NCI-H1048 (cell line): ENCODE results near the gene NBAS.
"Not testable (repeated sequence)": the region's sequence is repeated elsewhere in the genome, so short reads cannot be mapped to it uniquely, and the experiment has no call there.

ENCODE experiments used
- DNase-seq: peaks from one replicate; lab custom pipeline; 2025; lab: John Stamatoyannopoulos, UW

NBAS gene

DNA sequence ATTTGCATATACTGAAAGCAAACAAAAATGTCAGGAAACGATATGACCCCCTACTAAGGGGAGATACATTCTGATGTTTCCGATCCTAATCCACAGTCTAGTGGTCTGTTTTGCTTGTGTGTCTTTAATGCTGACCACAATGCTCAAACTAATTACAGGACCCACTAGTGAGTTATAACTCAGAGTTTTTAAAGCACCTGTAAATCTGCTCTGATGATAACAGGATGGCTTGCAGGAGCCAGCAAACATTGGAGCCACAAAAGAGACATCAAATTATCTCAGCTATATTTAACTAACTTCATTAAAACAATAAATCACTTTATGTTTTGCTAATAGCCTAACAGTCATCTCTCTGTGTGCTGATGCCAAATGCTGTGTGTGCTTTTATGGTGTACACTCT, 300.3 kb downstream of the NBAS start:
- no peak for DNase-seq

DNA sequence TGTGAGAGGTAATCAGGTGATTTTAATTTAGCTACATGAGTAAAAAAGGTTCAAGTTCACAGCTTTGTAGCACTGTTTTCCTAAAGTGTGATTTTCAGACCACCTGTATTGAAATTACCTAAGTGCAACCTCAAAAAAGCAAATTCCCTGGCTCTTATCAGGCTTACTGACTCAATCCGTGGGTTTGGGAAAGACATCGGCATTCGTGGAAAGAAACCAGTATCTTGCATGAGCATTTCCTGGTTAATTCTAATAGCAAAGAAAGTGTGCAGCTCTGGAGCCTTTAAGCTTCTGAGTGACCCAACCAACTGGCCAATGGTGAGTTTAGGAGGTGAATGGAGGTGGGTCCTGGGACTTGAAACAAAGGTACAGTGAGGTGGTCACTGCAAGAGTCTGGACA, 300.9 kb downstream of the NBAS start:
- DNase-seq: no peak

DNA sequence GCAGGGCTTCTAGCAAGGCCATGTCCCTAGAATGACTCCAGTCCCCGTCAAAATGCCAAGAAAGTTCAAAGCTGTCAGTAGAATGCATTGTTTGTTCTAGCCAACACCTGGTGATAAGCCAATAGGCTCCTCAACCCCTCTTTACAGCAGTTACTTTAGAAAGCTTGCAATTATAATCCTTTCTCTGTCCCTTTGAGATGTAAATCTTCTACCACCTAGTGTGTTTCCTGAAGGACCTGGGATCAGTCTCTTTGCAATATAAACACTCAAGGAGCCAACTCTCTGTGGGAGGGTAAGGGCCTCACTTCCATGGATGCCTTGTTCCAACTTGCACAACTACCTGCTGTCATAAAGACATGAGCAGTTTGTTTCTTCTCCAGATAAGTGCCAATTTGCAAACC, 301.8 kb downstream of the NBAS start:
- DNase-seq: no peak

DNA sequence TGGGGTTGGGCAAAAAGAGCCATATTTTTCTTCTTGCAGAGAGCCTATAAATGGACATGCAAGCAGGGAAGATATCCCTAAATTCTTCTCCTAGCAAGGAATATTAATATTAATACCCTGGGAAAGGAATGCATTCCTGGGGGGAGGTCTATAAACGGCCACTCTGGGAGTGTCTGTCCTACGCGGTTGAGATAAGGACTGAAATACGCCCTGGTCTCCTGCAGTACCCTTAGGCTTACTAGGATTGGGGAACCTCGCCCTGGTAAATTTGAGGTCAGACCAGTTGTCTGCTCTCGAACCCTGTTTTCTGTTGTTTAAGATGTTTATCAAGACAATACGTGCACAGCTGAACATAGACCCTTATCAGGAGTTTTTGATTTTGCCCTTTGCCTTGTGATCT, 302.7 kb downstream of the NBAS start:
- not testable (repeated sequence) for DNase-seq

DNA sequence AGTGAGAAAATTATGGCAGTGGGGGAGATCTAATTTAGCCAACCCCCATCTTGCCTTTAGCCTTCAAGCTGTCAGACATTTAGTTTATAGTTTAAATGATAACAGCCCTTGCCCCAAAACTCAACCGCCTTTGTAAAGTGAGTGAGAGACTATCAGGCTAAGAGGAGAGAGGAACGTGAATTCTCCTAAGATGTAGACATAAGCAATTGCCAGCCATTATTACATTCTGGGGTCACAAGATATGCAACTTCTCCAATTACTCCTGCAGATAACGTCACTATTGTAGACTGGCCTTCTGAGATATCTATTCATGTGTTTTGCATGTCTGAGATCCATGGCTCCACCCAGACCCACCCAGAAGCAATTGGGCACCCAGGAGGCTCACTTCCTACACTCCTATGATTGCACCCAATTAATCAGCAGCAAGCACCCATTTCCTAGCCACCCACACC, 307.3 kb downstream of the NBAS start:
- DNase-seq: no peak

DNA sequence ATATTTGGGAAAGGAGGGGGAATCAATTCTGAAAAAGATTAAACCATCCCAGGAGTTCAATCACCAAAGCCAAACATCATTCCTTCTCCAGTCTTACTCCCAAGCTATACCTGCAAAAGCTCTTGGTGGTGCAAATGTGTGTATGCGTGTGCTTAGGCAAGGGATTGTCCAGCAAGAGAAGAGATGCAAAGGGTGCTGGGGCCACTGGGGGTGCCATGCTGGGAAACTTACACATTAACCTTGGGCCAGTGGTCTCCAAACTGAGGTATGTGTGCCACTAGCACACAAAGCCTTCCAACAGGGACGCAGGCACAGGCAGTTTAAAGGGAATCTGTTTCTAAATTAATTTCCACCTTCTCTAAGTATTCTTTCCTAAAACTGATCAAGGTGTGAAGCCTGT, 307.9 kb downstream of the NBAS start:
- no peak for DNase-seq

DNA sequence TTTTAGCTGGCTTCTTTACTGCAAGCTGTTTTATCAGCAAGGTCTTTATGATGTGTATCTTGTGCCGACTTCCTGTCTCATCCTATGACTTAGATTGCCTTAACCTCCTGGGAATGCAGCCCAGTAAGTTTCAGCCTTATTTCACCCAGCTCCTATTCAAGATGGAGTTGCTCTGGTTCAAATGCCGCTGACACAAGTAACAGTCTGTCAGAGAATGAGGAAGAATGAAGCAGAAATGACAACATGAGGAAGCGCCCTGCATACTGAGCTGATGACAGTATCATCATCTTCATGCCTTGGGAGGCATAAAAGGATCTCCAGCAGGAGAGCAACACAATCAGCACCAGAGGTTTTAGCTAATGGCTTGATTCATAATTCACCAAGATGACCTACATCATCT, 309.4 kb downstream of the NBAS start:
- no peak for DNase-seq

DNA sequence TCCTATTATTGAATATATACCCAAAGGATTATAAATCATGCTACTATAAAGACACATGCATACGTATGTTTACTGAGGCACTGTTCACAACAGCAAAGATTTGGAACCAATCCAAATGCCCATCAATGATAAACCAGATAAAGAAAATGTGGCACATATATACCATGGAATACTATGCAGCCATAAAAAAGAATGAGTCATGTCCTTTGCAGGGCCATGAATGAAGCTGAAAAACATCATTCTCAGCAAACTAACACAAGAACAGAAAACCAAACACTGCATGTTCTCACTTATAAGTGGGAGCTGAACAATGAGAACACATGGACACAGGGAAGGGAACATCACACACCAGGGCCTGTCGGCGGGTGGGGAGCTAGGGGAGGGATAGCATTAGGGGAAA, 310.2 kb downstream of the NBAS start:
- DNase-seq: not testable (repeated sequence)

DNA sequence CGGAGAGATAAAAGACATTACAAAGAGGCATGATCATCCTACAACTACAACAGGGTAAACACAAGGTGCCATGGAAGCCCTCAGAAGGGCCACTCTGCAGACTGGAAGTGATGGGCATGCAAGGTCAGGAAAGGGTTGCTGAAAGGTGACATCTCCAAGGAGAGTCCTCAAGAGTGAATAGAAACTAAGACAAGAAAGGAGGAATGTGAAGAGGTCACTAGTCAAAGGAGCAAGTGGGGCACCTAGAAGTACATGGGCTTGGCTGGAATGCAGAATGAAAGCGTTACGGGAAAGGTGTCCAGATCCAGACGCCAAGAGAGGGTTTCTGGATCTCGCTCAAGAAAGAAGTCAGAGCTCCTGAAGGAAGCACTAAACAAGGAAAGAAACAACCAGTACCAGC, 314.3 kb downstream of the NBAS start:
- no peak for DNase-seq

DNA sequence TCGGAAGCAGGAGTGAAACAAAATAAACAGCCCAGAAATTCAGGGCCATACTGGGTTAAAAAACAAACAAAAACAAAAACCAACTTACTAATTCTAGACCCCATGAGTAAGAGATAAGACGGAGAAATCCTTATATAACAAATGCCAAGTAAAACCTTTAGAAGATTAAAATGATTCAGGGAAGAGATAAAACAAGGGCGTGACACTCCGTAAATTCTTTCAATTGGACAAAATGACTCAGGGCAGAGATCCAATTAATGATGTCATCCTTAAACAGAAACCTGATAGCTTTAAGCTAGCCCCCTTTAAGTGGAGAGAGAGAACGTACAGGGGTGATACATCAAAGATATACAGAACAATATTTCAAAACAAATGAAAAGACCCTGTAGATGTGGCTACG, 317.4 kb downstream of the NBAS start:
- no peak for DNase-seq

DNA sequence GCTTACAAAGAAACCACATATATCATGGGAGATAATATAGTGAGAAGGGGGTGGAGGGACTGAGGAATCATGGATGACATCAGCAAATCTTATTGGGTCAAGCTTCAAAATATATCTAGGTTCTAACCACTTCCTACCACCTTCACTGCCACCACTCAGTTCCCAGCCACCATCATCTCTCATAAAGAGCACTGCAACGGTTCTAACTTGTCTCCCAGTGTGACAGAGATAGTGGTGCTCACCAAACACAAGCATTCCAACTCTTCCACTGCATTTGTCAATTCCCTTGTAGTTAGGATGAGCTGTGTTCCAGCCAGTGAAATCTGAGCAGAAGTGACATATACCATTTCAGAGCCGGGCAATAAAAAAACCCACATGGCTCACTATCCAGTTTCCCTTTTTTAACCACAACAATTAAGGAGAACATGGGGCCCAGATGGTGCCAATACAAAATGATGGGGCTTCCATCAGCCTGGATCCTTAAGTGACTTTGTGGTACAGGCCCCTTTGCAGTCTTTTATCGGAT, 318.1 kb downstream of the NBAS start:
- DNase-seq: no peak

DNA sequence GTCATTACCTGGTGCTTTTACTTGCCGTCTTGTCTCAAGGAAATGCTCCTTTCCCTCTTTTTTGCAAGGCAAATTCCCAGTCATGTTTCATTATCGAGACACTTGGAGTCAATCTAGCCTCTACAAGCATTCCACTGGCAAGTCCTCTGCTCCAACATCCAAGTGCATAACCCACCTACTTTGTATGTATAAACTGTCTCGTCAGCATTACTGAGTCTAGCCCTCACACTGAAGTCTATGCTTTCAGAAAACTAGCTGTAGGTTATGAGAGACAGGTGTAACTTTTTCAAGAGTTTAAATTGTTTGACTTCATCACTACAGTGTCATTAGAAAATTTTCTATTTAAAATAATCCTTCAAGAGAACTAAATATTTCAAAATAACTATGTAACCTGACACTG, 319.2 kb downstream of the NBAS start:
- no peak for DNase-seq

DNA sequence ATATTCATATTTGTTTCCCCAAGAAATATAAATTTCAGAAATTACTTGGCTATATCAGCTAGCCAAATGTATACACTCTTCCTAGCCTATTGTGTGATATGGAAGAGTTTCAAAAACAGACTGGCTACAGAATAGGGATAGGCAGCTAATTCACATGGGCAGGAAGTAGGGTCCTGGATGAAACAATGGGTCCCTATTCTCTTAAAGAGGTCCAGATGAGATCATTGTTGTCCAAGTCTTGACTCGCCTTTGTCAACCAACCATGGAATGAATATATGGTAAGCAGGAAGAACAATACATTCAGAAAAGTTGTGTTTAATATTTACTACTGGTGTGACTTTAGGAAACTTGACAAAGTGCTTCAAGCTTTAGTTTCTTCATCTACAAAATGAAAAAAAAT, 319.9 kb downstream of the NBAS start:
- DNase-seq: no peak

DNA sequence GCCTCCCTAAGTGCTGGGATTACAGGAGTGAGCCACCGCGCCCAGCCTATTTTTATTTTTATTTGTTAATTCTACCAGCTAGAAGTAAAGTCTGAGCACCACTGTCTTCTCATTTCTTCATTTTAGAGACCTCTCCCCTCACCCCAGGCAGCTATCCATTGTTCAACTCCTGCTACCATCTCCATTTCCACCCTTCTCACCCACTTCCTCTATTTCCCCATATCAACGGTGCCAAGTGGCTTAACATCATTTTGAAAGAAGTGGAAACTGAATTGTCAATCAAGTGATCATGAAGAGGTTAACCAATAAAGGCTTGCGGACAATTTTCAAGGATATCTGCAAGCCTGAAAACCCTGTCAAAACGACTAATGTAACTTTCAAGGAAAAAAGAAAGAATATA, 323.1 kb downstream of the NBAS start:
- DNase-seq: no peak

DNA sequence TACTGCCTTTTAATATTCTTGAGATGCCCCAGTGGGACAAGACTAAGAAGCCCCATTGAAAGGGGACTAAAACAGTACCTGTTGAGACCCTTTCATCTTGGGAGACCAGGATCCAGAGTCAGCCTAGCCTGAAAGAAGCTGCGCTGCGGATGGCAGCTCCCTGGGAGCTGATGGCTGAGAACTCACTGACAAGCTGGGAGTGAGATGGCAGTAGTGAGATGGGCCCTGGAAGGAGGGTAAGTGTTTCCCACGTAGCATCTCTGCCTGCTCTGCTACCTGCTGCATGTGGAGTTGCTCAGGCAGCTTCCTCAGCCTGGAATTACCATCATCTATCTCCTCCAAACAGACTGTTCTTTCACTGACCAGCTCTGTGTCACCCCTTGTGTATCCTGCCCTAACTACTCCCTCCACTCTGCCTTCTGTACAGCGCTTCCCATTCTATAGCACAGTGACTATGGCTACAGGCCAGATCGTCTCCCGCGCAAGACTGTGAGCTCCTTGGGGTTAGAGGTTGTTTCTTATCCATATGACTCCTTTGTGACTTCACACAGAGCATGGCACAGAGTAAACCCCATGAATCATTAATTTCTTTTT, 330.4 kb downstream of the NBAS start:
- DNase-seq: no peak

DNA sequence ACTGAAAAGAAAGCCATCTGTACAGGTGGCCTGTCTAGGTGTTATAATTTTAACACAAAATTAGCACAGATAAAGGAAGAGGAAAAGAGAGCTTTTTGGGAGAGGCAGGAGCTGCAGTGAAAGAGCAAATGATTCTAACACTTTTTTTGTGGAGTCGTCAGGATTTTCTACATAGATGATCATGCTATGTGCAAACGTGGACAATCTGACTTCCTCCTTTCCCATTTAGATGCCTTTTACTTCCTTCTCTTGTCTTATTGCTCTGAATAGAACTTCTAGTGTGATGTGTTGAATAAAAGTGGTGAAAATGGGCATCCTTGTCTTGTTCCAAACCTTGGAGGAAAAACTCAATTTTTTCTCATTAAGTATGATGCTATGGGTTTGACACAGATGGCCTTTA, 334.5 kb downstream of the NBAS start:
- no peak for DNase-seq

DNA sequence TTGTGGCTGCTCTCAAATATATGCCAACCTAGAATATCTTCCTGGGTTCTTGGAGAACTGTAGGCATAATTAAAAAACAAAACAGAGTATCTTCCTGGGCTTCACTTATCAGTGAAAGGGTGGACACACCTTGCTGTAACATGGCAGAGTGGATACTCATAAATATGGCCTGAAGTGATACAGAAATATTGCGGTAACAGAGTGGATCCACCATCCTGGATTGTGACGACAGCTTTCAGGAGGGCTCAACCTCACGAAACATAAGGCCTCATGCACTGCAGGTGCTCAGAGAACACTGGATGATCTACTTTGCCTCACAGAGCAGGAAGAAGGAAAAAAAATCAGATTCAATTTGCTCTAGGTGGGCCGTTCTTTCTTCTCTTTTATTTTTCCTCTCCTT, 336.0 kb downstream of the NBAS start:
- DNase-seq: no peak

DNA sequence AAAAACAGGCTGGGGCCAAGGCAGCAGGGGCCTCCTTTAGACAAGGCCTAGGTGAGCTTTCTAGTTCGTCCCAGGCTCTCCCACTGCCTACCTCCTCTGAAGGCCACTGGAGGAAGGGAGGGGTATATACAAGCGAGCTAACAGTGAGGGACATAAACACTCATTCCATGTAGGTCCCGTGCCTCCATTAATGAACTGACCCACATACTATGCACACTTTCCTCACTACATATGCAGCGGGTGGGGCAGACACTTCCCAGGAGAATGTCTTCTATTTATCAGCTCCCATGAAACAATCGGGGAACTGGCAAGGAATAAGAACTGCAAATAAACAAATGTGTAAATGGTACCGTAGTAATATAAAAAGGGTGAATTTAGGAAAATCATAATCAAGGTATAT, 336.5 kb downstream of the NBAS start:
- no peak for DNase-seq

DNA sequence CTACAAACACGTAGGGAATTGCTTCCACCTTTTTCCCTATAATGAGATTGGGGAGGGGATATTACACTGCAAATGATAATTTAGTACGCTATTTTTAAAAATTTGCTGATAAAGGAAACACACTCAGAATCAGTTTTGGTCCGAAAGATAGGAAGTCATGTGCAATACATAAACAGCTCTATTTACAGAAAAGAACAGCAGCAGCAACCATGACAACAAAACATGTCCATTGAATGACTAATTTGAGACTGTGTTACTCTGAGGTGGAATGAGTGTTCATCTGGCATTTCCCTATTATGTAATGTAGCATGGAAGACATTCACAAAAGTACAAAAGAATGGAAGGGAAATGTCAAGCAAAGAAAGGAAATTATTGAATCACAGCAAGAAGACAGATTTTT, 337.2 kb downstream of the NBAS start:
- DNase-seq: no peak

DNA sequence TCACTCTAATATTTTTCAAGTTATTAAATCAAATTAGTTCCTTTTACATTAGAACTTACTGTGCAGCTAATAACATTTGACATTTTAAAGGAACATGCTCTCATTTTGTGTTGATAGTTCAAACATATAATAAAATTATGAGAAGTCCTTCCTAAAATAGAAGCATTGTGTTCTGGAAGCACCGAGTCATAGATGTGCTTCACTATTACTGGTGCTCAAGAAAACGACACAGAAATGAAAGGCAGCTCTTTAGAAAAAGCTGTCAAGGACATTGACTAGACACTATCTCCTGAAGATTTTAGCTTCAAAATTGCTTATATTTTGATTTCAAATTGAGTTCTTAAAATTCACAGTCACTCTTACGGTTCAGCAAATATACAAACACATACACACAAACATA, 338.3 kb downstream of the NBAS start:
- DNase-seq: no peak

DNA sequence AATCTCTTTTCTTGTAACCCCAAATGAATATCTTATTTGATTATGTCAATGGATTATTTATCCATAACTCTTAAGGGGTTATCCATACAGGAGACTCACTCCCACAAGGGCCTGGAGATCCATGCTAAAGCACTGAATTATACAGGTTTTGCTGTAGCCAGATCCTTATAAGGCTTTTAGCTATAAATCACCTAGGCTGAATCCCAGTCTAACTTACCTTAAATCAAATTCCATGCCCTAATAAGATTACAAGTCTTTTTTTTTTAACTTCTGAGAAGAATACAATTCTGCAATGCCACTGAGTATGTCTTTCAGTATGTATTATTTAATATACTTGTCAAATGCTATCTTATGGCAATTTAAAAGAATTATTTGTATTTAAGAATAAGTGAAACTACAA, 340.5 kb downstream of the NBAS start:
- DNase-seq: no peak

DNA sequence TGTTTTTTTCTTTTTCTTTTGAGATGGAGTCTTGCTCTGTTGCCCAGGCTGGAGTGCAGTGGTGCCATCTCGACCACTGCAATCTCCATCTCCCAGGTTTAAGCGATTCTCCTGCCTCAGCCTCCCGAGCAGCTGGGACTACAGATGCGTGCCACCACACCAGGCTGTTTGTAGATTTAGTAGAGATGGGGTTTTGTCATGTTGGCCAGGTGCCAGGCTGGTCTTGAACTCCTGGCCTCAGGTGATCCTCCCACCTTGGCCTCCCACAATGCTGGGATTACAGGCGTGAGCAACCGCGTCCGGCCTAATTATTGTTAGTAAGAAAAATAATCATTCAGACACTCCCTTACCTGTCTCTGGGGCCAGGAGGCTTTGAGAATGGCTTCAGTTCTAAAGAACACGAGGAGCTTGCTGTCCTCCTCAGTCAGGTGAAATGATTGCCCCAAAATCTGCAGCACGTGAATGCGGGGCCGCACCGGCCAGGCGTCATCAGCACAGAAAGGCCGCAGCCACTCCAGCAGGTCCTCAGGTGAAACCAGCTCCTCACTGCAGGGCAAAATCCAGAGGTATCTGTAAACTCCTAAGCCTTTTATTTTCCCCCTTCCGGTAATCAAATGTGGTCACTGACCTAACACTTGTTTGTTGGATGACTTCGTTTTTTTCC, 342.6 kb downstream of the NBAS start:
- no peak for DNase-seq

DNA sequence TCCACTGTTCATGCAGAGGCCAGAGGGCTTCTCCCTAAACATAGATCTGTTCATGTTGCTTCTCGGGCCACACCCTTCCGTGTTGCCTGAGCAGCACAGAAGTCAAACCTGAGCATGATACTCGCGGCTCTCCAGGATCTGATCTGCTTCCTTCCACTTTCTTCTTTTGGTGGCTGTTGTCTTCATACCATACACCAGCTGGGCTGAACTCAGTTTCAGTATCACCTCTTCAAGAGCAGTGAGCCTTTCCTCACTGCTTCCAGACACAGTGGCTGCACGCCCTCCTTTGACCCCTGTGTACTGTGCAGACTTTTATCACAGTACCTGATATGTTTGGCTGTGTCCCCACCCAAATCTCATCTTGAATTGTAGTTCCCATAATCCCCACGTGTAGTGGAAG, 348.9 kb downstream of the NBAS start:
- no peak for DNase-seq

DNA sequence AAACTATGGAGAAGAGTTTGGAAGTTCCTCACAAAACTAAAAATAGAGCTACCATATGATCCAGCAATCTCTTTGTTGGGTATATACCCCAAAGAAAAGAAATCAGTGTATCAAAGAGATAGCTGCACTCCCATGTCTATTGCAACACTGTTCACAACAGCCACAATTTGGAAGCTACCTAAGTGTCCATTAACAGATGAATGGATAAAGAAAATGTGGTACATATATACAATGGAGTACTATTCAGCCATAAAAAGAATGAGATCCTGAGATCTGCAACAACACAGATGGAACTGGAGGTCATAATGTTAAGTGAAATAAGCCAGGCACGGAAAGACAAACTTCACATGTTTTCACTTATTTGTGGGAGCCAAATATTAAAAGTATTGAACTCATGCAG, 350.6 kb downstream of the NBAS start:
- not testable (repeated sequence) for DNase-seq
